Endothelial cell of umbilical vein (primary cell): ENCODE data around the gene EXOC3.

ENCODE experiments used
- EZH2 ChIP-seq: IDR thresholded peaks from 2 replicates; pipeline ENCODE4 v1.6.1; 2012; ENCODE audit warnings: borderline replicate concordance, low read depth, mild to moderate bottlenecking, moderate library complexity, low read length, inconsistent platforms; ENCODE audit not compliant: severe bottlenecking
- JUN ChIP-seq: IDR thresholded peaks from 2 replicates; pipeline ENCODE4 v1.6.1; 2011; ENCODE audit warnings: borderline replicate concordance, low read depth; ENCODE audit not compliant: insufficient read length, insufficient read depth
- POLR2A ChIP-seq: IDR thresholded peaks from 2 replicates; pipeline ENCODE4 v1.6.1; 2012; ENCODE audit warnings: low read depth, mild to moderate bottlenecking, control low read depth, low read length
- POLR2AphosphoS5 ChIP-seq: IDR thresholded peaks from 2 replicates; pipeline ENCODE4 v1.6.1; 2012; ENCODE audit warnings: low read depth, mild to moderate bottlenecking, control low read depth, low read length, moderate library complexity; ENCODE audit not compliant: insufficient read depth
- TF ChIP-seq, protein P1 (sequence below), 2 donors: IDR thresholded peaks; 1 replicate in 1 of 2; 2 replicates in 1 of 2; pipeline ENCODE4 v1.5.1; 2011; ENCODE audit warnings: low read length in 2 of 2, mild to moderate bottlenecking in 2 of 2, moderate library complexity in 2 of 2, control low read depth in 1 of 2, inconsistent platforms in 1 of 2, low read depth in 1 of 2; ENCODE audit not compliant: insufficient read depth in 1 of 2; ENCODE audit errors: extremely low read depth in 1 of 2
- TF ChIP-seq, protein P2 (sequence below): IDR thresholded peaks from 2 replicates; pipeline ENCODE4 v1.6.1; 2011; ENCODE audit not compliant: insufficient read depth, insufficient read length

DNA sequence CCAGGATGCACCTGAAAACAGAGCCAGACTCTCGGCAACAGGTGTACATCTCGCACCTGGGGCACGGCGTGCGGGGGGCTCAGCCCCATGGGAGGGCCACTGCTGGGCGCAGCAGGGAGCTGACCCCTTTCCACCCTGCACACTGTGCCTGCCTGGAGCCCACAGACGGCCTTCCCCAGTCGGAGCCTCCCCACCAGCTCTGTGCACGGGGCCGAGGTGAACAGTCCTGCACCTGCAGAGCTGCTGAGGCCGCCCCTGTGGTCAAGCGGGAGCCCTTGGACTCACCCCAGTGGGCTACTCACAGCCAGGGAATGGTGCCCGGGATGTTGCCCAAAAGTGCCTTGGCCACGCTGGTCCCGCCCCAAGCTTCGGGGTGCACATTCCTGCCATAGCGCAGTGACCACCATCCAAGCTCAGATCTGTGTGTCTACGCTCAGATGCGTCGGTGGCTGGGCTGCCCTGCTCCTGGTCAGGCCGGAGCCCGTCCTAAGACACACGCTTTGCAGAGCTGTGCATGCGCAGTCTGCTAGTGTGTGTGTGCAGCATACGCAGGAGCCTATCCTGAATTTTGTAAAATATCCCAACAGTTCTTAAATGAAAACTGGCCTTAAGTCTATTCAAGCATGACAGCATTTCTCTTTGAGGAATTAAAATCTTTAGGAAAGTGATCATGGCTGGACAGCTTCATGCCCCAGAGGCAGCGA lies 8.4 kb upstream of the EXOC3 start:
- TF ChIP-seq EZH2 (no peak), POLR2A (no peak), POLR2AphosphoS5 (no peak), JUN (no peak)
- TF ChIP-seq, protein P1, sequence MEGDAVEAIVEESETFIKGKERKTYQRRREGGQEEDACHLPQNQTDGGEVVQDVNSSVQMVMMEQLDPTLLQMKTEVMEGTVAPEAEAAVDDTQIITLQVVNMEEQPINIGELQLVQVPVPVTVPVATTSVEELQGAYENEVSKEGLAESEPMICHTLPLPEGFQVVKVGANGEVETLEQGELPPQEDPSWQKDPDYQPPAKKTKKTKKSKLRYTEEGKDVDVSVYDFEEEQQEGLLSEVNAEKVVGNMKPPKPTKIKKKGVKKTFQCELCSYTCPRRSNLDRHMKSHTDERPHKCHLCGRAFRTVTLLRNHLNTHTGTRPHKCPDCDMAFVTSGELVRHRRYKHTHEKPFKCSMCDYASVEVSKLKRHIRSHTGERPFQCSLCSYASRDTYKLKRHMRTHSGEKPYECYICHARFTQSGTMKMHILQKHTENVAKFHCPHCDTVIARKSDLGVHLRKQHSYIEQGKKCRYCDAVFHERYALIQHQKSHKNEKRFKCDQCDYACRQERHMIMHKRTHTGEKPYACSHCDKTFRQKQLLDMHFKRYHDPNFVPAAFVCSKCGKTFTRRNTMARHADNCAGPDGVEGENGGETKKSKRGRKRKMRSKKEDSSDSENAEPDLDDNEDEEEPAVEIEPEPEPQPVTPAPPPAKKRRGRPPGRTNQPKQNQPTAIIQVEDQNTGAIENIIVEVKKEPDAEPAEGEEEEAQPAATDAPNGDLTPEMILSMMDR (IDR thresholded peaks at IDR 0.05; ENCODE audit: extremely low read depth in 1 of 2, insufficient read depth in 1 of 2, low read depth in 1 of 2, low read length in 2 of 2): no peak
- TF ChIP-seq, protein P2, sequence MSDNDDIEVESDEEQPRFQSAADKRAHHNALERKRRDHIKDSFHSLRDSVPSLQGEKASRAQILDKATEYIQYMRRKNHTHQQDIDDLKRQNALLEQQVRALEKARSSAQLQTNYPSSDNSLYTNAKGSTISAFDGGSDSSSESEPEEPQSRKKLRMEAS: no peak
